DND-41 (cell line): ENCODE data around the gene TMEM258.

ENCODE experiments used
- ATAC-seq: fragments of 200-7000 bp; cut with Tn5 transposase; 3 replicates; pipeline ENCODE4 v1.9.1; 2021; ENCODE audit warnings: low read depth; ENCODE audit not compliant: insufficient read depth
- DNase-seq: peaks from one replicate; pipeline ENCODE4 v3.0.0-alpha.2; 2020
- H2AFZ ChIP-seq: 2 replicates; pipeline ENCODE4 v1.6.0; 2012; ENCODE audit warnings: low read depth, low read length
- H3K27ac ChIP-seq: 2 replicates; pipeline ENCODE4 v1.5.1; 2012; ENCODE audit warnings: low read length, inconsistent platforms
- H3K27me3 ChIP-seq: fragments of 200-600 bp; sonication (generic); 2 replicates; pipeline ENCODE4 v1.6.0; 2012; ENCODE audit warnings: low read length, mild to moderate bottlenecking, inconsistent platforms; ENCODE audit not compliant: insufficient read depth, poor library complexity
- H3K36me3 ChIP-seq: 2 replicates; pipeline ENCODE4 v1.5.1; 2012; ENCODE audit warnings: low read length, inconsistent platforms; ENCODE audit not compliant: insufficient read depth
- H3K4me1 ChIP-seq: 2 replicates; pipeline ENCODE4 v1.5.1; 2012; ENCODE audit warnings: mild to moderate bottlenecking, low read length; ENCODE audit not compliant: insufficient read depth
- H3K4me2 ChIP-seq: 2 replicates; pipeline ENCODE4 v1.6.0; 2012; ENCODE audit warnings: mild to moderate bottlenecking, moderate library complexity, low read length, inconsistent platforms; ENCODE audit not compliant: insufficient read depth
- H3K4me3 ChIP-seq, 2 experiments: fragments of 200-600 bp in 1 of 2; shearing (Covaris generic) in 1 of 2; 2 replicates each; pipeline ENCODE4 v1.5.1; 2012 to 2016; ENCODE audit warnings: inconsistent platforms in 2 of 2, low read length in 2 of 2, mild to moderate bottlenecking in 2 of 2, low read depth in 1 of 2, moderate library complexity in 1 of 2
- H3K79me2 ChIP-seq: 2 replicates; pipeline ENCODE4 v1.6.0; 2012; ENCODE audit warnings: low read length, inconsistent platforms; ENCODE audit not compliant: insufficient read depth
- H3K9ac ChIP-seq: 2 replicates; pipeline ENCODE4 v1.6.0; 2012; ENCODE audit warnings: low read depth, mild to moderate bottlenecking, inconsistent platforms, low read length, moderate library complexity
- H3K9me3 ChIP-seq: 2 replicates; pipeline ENCODE4 v1.5.1; 2012; ENCODE audit warnings: low read length, moderate library complexity, mild to moderate bottlenecking, inconsistent platforms; ENCODE audit not compliant: insufficient read depth, severe bottlenecking
- H4K20me1 ChIP-seq: 2 replicates; pipeline ENCODE4 v1.6.0; 2012; ENCODE audit warnings: low read length; ENCODE audit not compliant: insufficient read depth
- EZH2 ChIP-seq: IDR thresholded peaks from 3 replicates; pipeline ENCODE4 v1.6.1; 2012; ENCODE audit warnings: borderline replicate concordance, low read depth, mild to moderate bottlenecking, moderate library complexity, low read length, inconsistent platforms; ENCODE audit not compliant: severe bottlenecking
- TF ChIP-seq, protein P1 (sequence below): IDR thresholded peaks from 2 replicates; pipeline ENCODE4 v1.5.1; 2012; ENCODE audit warnings: borderline replicate concordance, low read length, moderate library complexity, mild to moderate bottlenecking; ENCODE audit not compliant: poor library complexity, severe bottlenecking; ENCODE audit errors: extremely low read depth

Gene TMEM258

DNA sequence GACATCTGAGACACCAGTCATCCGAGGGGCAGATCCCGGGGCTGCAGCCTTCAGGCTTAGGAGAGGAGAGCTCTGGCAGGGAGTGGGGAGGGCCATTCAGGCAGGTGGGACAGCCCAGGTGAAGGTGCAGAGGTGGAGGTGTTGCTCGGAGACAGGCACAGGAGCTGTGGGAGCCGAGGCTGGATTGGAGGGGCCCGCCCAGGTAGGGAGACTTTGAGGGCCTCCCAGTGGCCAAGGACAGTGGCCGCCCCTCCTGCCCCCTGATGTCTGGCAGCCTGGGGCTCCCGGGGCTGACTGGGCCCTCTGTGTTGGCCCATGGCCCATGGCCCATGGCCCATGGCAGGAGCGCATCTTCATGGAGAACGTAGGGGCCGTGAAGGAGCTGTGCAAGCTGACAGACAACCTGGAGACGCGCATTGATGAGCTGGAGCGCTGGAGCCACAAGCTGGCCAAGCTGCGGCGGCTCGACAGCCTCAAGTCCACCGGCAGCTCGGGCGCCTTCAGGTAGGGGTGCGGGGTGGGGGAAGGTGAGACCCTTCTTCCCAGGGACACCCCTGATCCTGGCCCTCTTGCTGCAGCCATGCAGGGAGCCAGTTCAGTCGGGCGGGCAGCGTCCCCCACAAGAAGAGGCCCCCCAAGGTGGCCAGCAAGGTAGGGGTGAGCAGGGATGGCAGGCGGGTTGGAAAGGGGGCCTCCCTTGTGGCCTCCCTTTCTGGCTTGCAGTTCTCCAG is 13.3 kb downstream of the TMEM258 start:
- H3K27me3 ChIP-seq: no peaks in the 10 kb centered on the region
- DNase-seq: no peak
- H3K9me3 ChIP-seq: no peaks in the 10 kb centered on the region
- no peaks in the 10 kb centered on the region for H3K79me2 ChIP-seq
- H3K4me3 ChIP-seq: no peak overlapping the region
- peaks cover 22% of the 10 kb centered on the region; the same call in 1 of the 2 replicates for H4K20me1 ChIP-seq
- no peak for ATAC-seq
- no peak overlapping the region for H3K9ac ChIP-seq
- TF ChIP-seq EZH2: no peak
- TF ChIP-seq, protein P1, sequence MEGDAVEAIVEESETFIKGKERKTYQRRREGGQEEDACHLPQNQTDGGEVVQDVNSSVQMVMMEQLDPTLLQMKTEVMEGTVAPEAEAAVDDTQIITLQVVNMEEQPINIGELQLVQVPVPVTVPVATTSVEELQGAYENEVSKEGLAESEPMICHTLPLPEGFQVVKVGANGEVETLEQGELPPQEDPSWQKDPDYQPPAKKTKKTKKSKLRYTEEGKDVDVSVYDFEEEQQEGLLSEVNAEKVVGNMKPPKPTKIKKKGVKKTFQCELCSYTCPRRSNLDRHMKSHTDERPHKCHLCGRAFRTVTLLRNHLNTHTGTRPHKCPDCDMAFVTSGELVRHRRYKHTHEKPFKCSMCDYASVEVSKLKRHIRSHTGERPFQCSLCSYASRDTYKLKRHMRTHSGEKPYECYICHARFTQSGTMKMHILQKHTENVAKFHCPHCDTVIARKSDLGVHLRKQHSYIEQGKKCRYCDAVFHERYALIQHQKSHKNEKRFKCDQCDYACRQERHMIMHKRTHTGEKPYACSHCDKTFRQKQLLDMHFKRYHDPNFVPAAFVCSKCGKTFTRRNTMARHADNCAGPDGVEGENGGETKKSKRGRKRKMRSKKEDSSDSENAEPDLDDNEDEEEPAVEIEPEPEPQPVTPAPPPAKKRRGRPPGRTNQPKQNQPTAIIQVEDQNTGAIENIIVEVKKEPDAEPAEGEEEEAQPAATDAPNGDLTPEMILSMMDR: no peak
- H3K27ac ChIP-seq: no peak overlapping the region
- H3K4me1 ChIP-seq: no peaks in the 10 kb centered on the region
- H2AFZ ChIP-seq: no peak overlapping the region
- H3K4me2 ChIP-seq: no peak overlapping the region
- peaks cover 3% of the 10 kb centered on the region; the same call in 1 of the 2 replicates for H3K36me3 ChIP-seq

DNA sequence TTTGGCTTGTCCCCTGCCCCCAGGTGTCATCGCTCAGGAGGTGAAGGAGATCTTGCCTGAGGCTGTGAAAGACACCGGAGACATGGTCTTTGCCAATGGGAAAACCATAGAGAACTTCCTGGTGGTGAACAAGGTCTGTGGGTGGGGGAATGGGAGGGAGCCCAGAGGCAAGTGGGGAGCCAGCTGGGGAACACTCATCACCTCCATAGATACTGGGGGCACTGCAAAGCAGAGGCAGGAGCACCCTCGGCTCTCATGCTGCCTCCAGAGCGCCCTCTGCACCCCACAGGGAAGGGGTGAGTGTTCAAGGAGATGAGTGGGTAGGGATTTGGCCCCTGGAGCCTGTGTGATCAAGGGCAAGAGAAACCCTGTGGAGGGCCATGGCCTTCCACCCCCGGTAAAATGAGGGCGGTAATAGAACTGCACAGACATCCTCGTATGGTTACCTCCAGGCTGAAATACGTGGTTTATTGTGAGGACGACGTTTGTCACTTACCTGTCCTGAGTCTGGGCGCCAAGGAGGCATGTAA is 14.0 kb downstream of the TMEM258 start:
- ATAC-seq (no peak), DNase-seq (no peak)
- Histone ChIP-seq H3K9ac (no peak overlapping the region), H4K20me1 (peaks cover 17% of the 10 kb centered on the region; the same call in 1 of the 2 replicates), H2AFZ (no peak overlapping the region), H3K4me1 (no peaks in the 10 kb centered on the region), H3K79me2 (no peaks in the 10 kb centered on the region), H3K36me3 (no peaks in the 10 kb centered on the region; the same call in 1 of the 2 replicates), H3K4me2 (no peak overlapping the region), H3K27ac (no peak overlapping the region), H3K9me3 (no peaks in the 10 kb centered on the region), H3K27me3 (no peaks in the 10 kb centered on the region), H3K4me3 (no peak overlapping the region)
- TF ChIP-seq, protein P1: no peak
- no peak for TF ChIP-seq EZH2

GRCh38 chr11:61777234-61778090 is 14.9 kb downstream of the TMEM258 start:
- no peaks in the 10 kb centered on the region for H3K36me3 ChIP-seq
- H3K9ac ChIP-seq: no peak overlapping the region
- no peaks in the 10 kb centered on the region for H3K9me3 ChIP-seq
- no peak overlapping the region for H3K4me3 ChIP-seq
- TF ChIP-seq EZH2: no peak
- TF ChIP-seq, protein P1: no peak
- DNase-seq (no peak), ATAC-seq (no peak)
- peaks cover 9% of the 10 kb centered on the region; the same call in 1 of the 2 replicates for H4K20me1 ChIP-seq
- no peaks in the 10 kb centered on the region for H3K27me3 ChIP-seq
- H3K79me2 ChIP-seq: no peaks in the 10 kb centered on the region
- no peaks in the 10 kb centered on the region for H3K4me1 ChIP-seq
- H2AFZ ChIP-seq: no peak overlapping the region
- H3K4me2 ChIP-seq: no peak overlapping the region
- H3K27ac ChIP-seq: no peak overlapping the region
